ENCODE results near the gene SLC35F3. TPM values are rescaled to one million over a fixed set of nuclear protein-coding genes. Genes with fewer than 3 reads are reported as not detected.

SLC35F3 gene
- total RNA-seq, 1 experiment from 2014 or later, result 19.1 TPM

DNA sequence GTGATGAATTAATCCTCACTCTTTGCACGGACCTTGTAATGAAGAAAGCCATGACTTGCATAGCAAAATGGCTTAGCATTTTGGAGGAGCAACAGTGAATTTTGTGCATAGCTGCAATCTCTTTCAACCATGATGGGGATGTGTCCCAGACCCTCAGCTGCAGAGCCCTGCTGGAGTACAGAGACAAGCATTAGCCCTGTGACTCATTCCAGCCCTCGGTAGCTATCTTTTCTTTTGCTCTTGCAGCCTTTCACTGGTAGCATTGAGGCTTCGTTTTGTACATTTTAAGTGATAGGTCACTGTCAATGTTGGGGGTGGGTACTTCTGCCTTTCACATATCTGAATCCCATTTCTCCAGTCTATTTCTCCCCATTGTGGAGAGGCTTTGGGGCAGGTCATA is 58.4 kb downstream of the SLC35F3 start:
- intact Hi-C loops (cut with micrococcal nuclease; ENCODE audit: unreplicated experiment) (no loop called here), in situ Hi-C loops (cut with HindIII; ENCODE audit: low pct_unique_long_range_greater_than_20kb, low sequenced_read_pairs) (no loop called here)
- Histone ChIP-seq H3K4me1 (ENCODE audit: control insufficient read depth, insufficient read depth, low read length) (no peaks in the 10 kb centered on the region; the same call in 1 of the 2 replicates), H3K27ac (ENCODE audit: low read length) (no peak overlapping the region), H3K27me3 (ENCODE audit: control insufficient read depth, insufficient read depth, low read length) (no peaks in the 10 kb centered on the region), H3K9me3 (ENCODE audit: control insufficient read depth, insufficient read depth, low read depth, low read length) (peaks cover 15% of the 10 kb centered on the region; the same call in 1 of the 2 replicates), H3K4me3 (ENCODE audit: low read depth in 2 of 2, low read length in 2 of 2) (no peak overlapping the region), H3K36me3 (ENCODE audit: control insufficient read depth, insufficient read depth, low read length) (no peaks in the 10 kb centered on the region)
- POLR2A ChIA-PET, result no interaction called here
- DNase-seq (ENCODE audit: low read depth, low spot score) (no peak), ATAC-seq (no peak)
- CTCF ChIA-PET, result no interaction called here
- no TSS peak for BruUV-seq (replicated peaks)
- TF ChIP-seq, protein P1, sequence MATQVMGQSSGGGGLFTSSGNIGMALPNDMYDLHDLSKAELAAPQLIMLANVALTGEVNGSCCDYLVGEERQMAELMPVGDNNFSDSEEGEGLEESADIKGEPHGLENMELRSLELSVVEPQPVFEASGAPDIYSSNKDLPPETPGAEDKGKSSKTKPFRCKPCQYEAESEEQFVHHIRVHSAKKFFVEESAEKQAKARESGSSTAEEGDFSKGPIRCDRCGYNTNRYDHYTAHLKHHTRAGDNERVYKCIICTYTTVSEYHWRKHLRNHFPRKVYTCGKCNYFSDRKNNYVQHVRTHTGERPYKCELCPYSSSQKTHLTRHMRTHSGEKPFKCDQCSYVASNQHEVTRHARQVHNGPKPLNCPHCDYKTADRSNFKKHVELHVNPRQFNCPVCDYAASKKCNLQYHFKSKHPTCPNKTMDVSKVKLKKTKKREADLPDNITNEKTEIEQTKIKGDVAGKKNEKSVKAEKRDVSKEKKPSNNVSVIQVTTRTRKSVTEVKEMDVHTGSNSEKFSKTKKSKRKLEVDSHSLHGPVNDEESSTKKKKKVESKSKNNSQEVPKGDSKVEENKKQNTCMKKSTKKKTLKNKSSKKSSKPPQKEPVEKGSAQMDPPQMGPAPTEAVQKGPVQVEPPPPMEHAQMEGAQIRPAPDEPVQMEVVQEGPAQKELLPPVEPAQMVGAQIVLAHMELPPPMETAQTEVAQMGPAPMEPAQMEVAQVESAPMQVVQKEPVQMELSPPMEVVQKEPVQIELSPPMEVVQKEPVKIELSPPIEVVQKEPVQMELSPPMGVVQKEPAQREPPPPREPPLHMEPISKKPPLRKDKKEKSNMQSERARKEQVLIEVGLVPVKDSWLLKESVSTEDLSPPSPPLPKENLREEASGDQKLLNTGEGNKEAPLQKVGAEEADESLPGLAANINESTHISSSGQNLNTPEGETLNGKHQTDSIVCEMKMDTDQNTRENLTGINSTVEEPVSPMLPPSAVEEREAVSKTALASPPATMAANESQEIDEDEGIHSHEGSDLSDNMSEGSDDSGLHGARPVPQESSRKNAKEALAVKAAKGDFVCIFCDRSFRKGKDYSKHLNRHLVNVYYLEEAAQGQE (IDR thresholded peaks at IDR 0.05; ENCODE audit: insufficient read depth in 1 of 2, low read depth in 2 of 2, low read length in 1 of 2), result no peak
- no peak for TF ChIP-seq TCF7L2 (IDR thresholded peaks at IDR 0.05; ENCODE audit: low read depth, low read length)
- TF ChIP-seq POLR2AphosphoS5 (IDR thresholded peaks at IDR 0.05; ENCODE audit: low read depth, low read length), result no peak
- TF ChIP-seq, protein P2, sequence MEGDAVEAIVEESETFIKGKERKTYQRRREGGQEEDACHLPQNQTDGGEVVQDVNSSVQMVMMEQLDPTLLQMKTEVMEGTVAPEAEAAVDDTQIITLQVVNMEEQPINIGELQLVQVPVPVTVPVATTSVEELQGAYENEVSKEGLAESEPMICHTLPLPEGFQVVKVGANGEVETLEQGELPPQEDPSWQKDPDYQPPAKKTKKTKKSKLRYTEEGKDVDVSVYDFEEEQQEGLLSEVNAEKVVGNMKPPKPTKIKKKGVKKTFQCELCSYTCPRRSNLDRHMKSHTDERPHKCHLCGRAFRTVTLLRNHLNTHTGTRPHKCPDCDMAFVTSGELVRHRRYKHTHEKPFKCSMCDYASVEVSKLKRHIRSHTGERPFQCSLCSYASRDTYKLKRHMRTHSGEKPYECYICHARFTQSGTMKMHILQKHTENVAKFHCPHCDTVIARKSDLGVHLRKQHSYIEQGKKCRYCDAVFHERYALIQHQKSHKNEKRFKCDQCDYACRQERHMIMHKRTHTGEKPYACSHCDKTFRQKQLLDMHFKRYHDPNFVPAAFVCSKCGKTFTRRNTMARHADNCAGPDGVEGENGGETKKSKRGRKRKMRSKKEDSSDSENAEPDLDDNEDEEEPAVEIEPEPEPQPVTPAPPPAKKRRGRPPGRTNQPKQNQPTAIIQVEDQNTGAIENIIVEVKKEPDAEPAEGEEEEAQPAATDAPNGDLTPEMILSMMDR (IDR thresholded peaks at IDR 0.05), result no peak

DNA sequence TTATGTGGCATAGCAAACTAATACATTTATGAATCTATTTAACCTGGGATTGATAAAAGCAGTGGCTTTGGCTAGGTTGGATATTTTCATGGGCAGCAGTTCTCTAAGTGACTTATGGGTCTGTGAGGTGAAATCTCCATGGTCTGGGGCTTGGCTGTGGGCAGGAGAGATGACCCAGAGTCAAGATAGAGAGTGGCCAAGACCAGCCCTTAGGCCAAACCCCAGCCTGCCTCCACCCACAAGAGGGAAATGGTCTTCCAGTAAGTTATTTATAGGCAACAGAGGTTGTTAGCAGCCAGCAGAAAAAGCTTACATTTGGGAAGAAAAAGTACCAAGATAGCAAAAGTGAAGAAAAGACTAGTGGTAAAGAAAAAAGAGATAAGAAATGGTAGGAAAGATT is 61.4 kb downstream of the SLC35F3 start:
- POLR2A ChIA-PET, result no interaction called here

More for the DNA sequence above, 61.4 kb downstream of the SLC35F3 start:
- no TSS peak for BruUV-seq (replicated peaks)
- DNase-seq (ENCODE audit: low read depth, low spot score) (no peak), ATAC-seq (no peak)
- TF ChIP-seq, protein P2 (IDR thresholded peaks at IDR 0.05), result no peak
- TF ChIP-seq SIN3A (IDR thresholded peaks at IDR 0.05; ENCODE audit: borderline replicate concordance, insufficient read depth, low read depth, low read length) (no peak), POLR2AphosphoS5 (IDR thresholded peaks at IDR 0.05; ENCODE audit: low read depth, low read length) (no peak), TCF7L2 (IDR thresholded peaks at IDR 0.05; ENCODE audit: low read depth, low read length) (no peak)
- TF ChIP-seq, protein P1 (IDR thresholded peaks at IDR 0.05; ENCODE audit: insufficient read depth in 1 of 2, low read depth in 2 of 2, low read length in 1 of 2), result no peak
- no peaks in the 10 kb centered on the region for H3K36me3 ChIP-seq (ENCODE audit: control insufficient read depth, insufficient read depth, low read length)
- no peak overlapping the region for H3K4me3 ChIP-seq (ENCODE audit: low read depth in 2 of 2, low read length in 2 of 2)
- H3K27me3 ChIP-seq (ENCODE audit: control insufficient read depth, insufficient read depth, low read length), result no peaks in the 10 kb centered on the region
- no peak overlapping the region for H3K27ac ChIP-seq (ENCODE audit: low read length)
- CTCF ChIA-PET, result no interaction called here
- H3K4me1 ChIP-seq (ENCODE audit: control insufficient read depth, insufficient read depth, low read length), result no peaks in the 10 kb centered on the region; the same call in 1 of the 2 replicates
- H3K9me3 ChIP-seq (ENCODE audit: control insufficient read depth, insufficient read depth, low read depth, low read length), result peaks cover 11% of the 10 kb centered on the region; the same call in 1 of the 2 replicates
- in situ Hi-C loops (cut with HindIII; ENCODE audit: low pct_unique_long_range_greater_than_20kb, low sequenced_read_pairs), result no loop called here
- intact Hi-C loops (cut with micrococcal nuclease; ENCODE audit: unreplicated experiment), result no loop called here
